ENCODE results near the gene TTLL11.

DNA sequence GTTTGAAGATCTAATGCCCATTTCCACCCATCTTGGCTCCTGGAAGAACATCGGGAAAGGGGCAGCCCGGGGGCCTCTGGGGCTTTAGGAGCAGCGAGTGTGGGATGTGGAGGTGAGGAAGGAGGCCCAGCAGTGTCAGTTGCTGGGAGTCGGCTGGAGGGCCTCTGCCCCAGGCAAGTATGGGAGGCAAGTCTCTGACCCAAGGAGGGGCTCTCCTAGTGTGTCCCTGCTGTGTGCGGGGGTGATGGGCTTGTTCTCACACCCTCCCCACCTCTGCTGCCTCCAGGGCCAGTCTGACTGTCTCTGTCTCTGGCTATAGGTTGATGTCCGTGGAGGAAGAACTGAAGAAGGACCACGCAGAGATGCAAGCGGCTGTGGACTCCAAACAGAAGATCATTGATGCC is 312.0 kb downstream of the TTLL11 start:
- no peak for TF ChIP-seq ZC3H10 (CRISPR knock-in tag; IDR thresholded peaks at IDR 0.05)
- TF ChIP-seq SNAI2 (CRISPR knock-in tag; IDR thresholded peaks at IDR 0.05): no peak
- TF ChIP-seq ARNTL (CRISPR knock-in tag; IDR thresholded peaks at IDR 0.05; ENCODE audit: borderline replicate concordance, low read depth): no peak
- no peak for TF ChIP-seq ZFP30 (CRISPR knock-in tag; IDR thresholded peaks at IDR 0.05)
- TF ChIP-seq RARB (CRISPR knock-in tag; IDR thresholded peaks at IDR 0.05): no peak
- no peak for TF ChIP-seq ISL1 (CRISPR knock-in tag; IDR thresholded peaks at IDR 0.05)
- no peak for TF ChIP-seq OSR1 (CRISPR knock-in tag; IDR thresholded peaks at IDR 0.05)
- no peak for TF ChIP-seq ZNF70 (CRISPR knock-in tag; IDR thresholded peaks at IDR 0.05)
- no peak for TF ChIP-seq TSHZ2 (CRISPR knock-in tag; IDR thresholded peaks at IDR 0.05)
- no peak for TF ChIP-seq PPARA (CRISPR knock-in tag; IDR thresholded peaks at IDR 0.05; ENCODE audit: borderline replicate concordance)
- TF ChIP-seq GLIS3 (CRISPR knock-in tag; IDR thresholded peaks at IDR 0.05): no peak
- TF ChIP-seq, protein P1, sequence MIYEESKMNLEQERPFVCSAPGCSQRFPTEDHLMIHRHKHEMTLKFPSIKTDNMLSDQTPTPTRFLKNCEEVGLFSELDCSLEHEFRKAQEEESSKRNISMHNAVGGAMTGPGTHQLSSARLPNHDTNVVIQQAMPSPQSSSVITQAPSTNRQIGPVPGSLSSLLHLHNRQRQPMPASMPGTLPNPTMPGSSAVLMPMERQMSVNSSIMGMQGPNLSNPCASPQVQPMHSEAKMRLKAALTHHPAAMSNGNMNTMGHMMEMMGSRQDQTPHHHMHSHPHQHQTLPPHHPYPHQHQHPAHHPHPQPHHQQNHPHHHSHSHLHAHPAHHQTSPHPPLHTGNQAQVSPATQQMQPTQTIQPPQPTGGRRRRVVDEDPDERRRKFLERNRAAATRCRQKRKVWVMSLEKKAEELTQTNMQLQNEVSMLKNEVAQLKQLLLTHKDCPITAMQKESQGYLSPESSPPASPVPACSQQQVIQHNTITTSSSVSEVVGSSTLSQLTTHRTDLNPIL (CRISPR knock-in tag; IDR thresholded peaks at IDR 0.05; ENCODE audit: low read depth): no peak
- no peak for TF ChIP-seq ZNF565 (CRISPR knock-in tag; conservative IDR thresholded peaks at IDR 0.05; ENCODE audit: low read depth)

Measured in SK-N-SH treated with all-trans-retinoic acid at 6 μM for 48 hours (cell line).